HG02981 (cell line): ENCODE results near the gene GTF2A1.

Experiments
- ATAC-seq: cut with Tn5 transposase; IDR thresholded peaks from one replicate; pipeline ENCODE4 v1.9.1; 2021; ENCODE audit warnings: mild to moderate bottlenecking, moderate library complexity; ENCODE audit not compliant: unreplicated experiment

Gene GTF2A1

DNA sequence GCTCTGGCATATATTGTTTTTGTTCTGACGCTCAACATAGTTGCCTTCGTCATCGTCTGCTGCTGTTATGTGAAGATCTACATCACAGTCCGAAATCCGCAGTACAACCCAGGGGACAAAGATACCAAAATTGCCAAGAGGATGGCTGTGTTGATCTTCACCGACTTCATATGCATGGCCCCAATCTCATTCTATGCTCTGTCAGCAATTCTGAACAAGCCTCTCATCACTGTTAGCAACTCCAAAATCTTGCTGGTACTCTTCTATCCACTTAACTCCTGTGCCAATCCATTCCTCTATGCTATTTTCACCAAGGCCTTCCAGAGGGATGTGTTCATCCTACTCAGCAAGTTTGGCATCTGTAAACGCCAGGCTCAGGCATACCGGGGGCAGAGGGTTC lies 77.0 kb downstream of the GTF2A1 start:
- ATAC-seq, result no peak

DNA sequence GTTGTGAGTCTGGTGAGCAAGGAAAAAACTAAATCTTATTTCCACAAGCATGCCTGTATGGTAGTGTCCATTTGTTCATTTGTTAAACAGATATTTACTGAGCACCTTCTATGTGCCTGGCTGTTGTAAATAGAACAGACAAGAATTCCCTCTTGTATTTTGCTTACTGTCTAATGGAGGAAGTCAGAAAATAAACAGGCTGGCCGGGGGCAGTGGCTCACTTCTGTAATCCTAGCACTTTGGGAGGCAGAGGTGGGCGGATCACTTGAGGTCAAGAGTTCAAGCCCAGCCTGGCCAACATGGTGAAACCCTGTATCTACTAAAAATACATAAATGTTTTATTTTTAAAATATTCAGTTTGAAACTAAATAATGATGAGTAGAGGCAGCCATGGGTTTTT lies 79.3 kb downstream of the GTF2A1 start:
- ATAC-seq, result no peak

DNA sequence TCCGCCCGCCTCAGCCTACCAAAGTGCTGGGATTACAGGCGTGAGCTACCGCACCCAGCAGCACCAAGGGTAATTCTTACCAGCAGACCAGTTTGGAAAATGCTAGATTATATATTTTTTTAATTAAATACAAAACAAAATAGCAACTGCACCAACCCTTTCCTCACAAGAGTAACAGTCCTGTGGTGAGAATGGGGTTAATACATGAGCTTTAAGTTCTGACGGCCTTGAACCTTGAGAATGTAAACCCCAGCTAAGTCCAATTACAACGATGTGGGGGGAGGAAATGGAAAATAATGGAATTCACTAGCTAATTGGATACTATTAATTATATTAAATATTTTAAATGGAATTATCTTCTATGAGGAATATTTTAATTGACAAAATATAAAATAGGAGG lies 82.3 kb downstream of the GTF2A1 start:
- ATAC-seq, result no peak

DNA sequence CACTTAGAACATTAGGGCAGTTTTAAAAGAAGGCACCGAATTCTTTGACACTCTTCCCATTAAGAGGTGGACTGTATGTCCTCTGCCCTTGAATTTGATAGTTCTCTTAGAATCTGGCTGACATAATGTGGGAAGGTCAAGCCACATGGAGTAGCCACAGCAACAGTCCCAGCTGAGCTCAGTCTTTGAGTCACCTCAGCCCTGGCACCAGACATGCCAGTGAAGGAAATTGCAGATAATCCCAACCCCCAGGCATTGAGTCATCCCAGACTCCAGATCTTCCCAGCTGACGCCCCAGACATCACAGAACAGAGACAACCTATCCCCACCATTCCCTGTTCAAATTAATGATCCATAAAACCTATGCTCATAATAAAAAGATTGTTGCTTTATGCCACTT lies 83.4 kb downstream of the GTF2A1 start:
- no peak for ATAC-seq

DNA sequence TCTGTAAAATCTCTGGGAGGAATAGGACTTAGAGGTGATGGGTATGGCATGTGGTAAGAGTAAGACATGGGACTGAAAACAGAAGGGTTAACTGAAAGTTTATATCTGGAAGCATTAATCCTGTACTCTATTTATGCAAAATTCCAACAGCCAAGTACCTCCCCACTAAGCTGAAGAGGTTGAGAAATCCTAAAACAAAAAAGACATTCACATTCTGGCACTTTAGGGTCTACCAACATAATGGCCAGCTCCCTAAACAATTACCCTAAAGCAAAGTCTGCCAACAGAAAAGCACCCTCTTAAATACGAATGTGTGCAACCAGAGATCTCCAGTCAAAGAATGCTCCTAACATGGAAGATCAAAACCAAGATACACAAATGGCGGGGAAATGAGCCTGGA lies 87.4 kb downstream of the GTF2A1 start:
- no peak for ATAC-seq

DNA sequence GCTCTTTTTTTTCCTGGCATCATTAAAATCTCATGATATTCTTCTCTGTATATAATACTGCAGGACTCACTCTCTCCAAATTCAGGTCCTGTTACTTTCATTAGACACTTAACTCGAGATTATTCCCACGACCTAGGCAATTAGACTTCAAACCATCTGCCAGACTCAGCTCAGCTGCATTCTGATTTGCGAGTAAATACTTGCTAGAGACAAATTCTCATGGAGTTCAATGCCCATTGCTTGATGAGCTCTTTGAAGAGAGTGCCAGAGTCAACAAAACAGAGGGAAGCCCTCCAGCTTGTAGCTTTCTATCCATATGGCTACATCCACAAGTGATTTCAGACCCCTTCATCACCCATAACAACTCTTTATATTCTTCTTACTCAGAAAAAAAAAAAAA lies 88.3 kb downstream of the GTF2A1 start:
- no peak for ATAC-seq

DNA sequence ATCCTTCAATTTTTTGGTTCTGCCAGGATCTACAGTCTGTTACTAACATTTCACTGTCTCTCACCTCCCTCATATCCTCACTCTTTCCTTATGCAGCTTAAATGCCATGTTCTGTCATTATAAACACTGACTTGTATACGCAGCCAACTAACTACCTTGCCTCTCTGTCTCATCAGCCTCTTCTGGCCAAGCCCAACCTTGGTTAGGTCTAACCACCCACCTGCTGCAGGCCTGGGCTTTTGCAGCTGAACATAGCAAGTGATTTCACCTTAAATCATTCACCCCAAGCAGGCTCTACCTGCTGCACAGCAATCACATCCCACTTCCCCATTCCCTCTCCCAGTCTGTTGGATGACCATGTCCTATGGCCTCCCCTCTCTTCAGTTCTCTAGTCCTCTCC lies 91.5 kb downstream of the GTF2A1 start:
- no peak for ATAC-seq

DNA sequence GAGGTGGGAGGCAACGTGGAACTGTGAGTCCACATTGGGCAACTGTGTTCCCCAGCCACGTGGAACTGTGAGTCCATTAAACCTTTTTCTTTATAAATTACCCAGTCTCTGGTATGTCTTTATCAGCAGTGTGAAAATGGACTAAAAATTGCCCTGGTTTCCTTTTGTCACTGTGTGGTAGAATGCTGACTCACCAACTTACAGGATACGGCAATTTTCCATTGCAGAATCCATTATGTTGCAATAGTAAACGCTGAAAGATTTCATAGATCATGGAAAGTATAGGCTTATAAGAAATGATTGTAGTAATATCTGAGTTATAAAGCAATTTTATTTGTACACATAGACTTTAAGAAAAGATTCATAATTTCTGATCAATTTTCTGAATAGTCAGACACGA lies 93.0 kb downstream of the GTF2A1 start:
- ATAC-seq, result no peak

DNA sequence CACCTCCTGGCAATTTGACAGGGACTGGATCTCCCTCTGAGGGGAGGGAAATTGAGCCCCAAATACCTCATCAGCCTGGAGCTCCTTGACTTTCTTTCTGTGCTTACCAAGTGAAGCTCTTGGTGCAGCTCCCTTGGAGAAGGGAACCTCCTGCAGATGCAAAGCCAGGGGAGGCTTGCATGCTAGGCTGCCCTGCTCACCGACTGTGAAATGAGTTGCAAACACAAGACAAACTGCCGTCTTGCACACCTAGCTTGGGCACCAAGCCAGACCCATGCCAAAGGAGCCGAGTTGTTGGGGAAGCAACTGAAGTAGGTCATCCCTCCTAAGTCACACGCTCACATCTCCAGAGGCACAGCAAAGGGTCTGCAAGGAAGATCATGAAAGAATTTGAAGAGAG lies 95.2 kb downstream of the GTF2A1 start:
- ATAC-seq, result no peak
